Bronchial epithelial cell (primary cell): ENCODE measurements around the gene ENKUR. TPM values are rescaled to one million over a fixed set of nuclear protein-coding genes. Genes with fewer than 3 reads are reported as not detected.
A peak's percentile ranks its signal among the peaks of the same experiment; 100 is the strongest.

Experiments
- DNase-seq: peaks from one replicate; pipeline ENCODE4 v3.0.0-alpha.2; 2010; ENCODE audit warnings: low read depth
- FAIRE-seq: peaks from 2 replicates; lab custom pipeline; 2011; peaks lifted over from hg19 to GRCh38; lab: Jason Lieb, UNC
- H3K27me3 ChIP-seq: 2 replicates; pipeline ENCODE4 v1.5.1; 2011; ENCODE audit warnings: low read length; ENCODE audit not compliant: control insufficient read depth, insufficient read depth
- H3K36me3 ChIP-seq: 2 replicates; pipeline ENCODE4 v1.5.1; 2011; ENCODE audit warnings: low read length; ENCODE audit not compliant: control insufficient read depth, insufficient read depth
- H3K4me3 ChIP-seq: 2 replicates; pipeline ENCODE4 v1.5.1; 2011; ENCODE audit warnings: mild to moderate bottlenecking, low read depth, low read length, control low read depth
- CTCF ChIP-seq: IDR thresholded peaks from 2 replicates; pipeline ENCODE4 v1.5.1; 2011; ENCODE audit warnings: mild to moderate bottlenecking, moderate library complexity, low read length, control low read depth, inconsistent platforms; ENCODE audit not compliant: insufficient read depth, severe bottlenecking
- total RNA-seq: library from RNA; depleted of rRNA; stranded (reverse); fragments of >200 nt; gene quantifications from 2 replicates; pipeline ENCODE4 v1.2.1, GENCODE V29; 2014

ENKUR gene
- total RNA-seq, 1 donor from 2014 or later = 0.26 TPM

- DNase-seq (no peak), FAIRE-seq (no peak)
- Histone ChIP-seq H3K4me3 (no peak overlapping the region), H3K36me3 (no peaks in the 10 kb centered on the region), H3K27me3 (no peaks in the 10 kb centered on the region)
- no peak for TF ChIP-seq CTCF
These were observed 45.2 kb upstream of the ENKUR start for GRCh38 chr10:25061125-25061524.

DNA sequence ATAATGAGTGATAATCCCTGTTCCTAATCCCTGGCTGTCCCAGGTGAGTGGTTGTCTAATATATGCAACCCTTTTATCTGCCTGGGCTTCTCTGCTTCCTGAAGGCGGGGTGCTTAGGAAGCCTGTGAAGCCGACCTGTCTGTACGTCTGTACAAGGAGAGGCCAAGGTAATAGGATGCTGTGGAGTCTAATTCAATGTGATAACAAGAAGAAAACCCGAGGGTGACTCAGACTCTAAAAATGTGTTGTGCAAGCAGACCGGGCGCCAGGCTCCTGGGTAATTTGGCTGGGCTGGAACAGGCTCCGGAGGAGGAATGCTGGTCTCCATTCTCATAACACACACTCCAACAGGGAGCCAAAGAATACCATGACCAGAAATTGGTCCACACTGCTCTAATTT is 44.0 kb upstream of the ENKUR start:
- Histone ChIP-seq H3K36me3 (no peaks in the 10 kb centered on the region), H3K4me3 (no peak overlapping the region), H3K27me3 (no peaks in the 10 kb centered on the region)
- FAIRE-seq (peak; percentile 83), DNase-seq (peak; percentile 97)
- TF ChIP-seq CTCF = no peak

GRCh38 chr10:25057886-25058285 is 41.9 kb upstream of the ENKUR start:
- Histone ChIP-seq H3K36me3 (no peaks in the 10 kb centered on the region), H3K4me3 (no peak overlapping the region), H3K27me3 (no peaks in the 10 kb centered on the region)
- TF ChIP-seq CTCF = no peak
- FAIRE-seq = no peak
- DNase-seq = no peak

DNA sequence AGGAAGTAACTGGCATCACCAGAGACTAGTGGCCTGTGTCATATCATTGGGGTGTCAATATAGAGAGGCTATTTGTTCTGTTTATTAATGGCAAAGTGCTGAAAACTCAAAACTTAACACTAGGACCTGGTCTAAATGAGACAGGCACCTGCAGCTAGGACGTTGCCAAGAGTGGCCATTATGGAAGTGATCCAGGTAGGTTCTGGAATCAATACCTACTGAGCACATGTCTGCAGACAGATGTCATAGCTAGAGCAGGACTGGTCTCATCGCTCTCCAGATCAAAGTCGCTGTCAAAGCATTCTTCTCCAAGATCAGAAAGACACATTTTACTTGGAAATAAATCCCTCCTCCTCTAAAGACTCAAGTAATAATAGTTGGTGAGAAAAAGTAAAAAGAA is 40.8 kb upstream of the ENKUR start:
- DNase-seq (no peak), FAIRE-seq (no peak)
- Histone ChIP-seq H3K27me3 (no peaks in the 10 kb centered on the region), H3K36me3 (no peaks in the 10 kb centered on the region), H3K4me3 (no peak overlapping the region)
- no peak for TF ChIP-seq CTCF

- TF ChIP-seq CTCF = no peak
- no peak for FAIRE-seq
- H3K4me3 ChIP-seq = no peak overlapping the region
- H3K27me3 ChIP-seq = no peaks in the 10 kb centered on the region
- no peak for DNase-seq
- H3K36me3 ChIP-seq = no peaks in the 10 kb centered on the region
These were observed 36.1 kb upstream of the ENKUR start for GRCh38 chr10:25052012-25052411.

DNA sequence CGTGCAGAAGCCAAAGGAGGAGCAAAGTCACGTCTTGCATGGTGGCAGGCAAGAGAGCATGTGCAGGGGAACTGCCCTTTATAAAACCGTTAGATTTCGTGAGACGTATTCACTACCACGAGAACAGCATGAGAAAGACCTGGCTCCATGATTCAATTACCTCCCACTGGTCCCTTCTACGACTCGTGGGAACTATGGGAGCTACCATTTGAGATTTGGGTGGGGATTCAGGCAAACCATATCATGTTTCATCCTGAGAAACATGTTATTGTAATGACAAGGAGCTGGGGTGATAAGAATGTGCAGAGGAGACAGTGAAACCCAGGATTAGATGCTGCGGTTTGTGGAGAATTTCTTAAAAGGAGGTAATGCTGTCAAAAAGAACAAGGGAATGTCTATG is 34.4 kb upstream of the ENKUR start:
- H3K4me3 ChIP-seq = no peak overlapping the region
- no peaks in the 10 kb centered on the region for H3K36me3 ChIP-seq
- H3K27me3 ChIP-seq = no peaks in the 10 kb centered on the region
- TF ChIP-seq CTCF = no peak
- no peak for DNase-seq
- no peak for FAIRE-seq
